B cell (primary cell): Measurements from ENCODE around the gene EXTL1. TPM values are rescaled to one million over a fixed set of nuclear protein-coding genes. Genes with fewer than 3 reads are reported as not detected.

Experiments used
- ATAC-seq: fragments of 200-7000 bp; cut with Tn5 transposase; one replicate; pipeline ENCODE4 v1.10.0; 2021; ENCODE audit warnings: low read depth, mild to moderate bottlenecking, moderate number of reproducible peaks, moderate library complexity
- CTCF ChIA-PET: fragments of 350-600 bp; sonication (Branson Sonifier 250); formaldehyde crosslinking; loops from one replicate; lab custom pipeline; 2021; ENCODE audit warnings: antibody characterized with exemption, inconsistent platforms; lab: Charles Lee
- POLR2A ChIA-PET: fragments of 350-600 bp; sonication (Branson Sonifier 250); formaldehyde crosslinking; loops from one replicate; lab custom pipeline; 2021; ENCODE audit warnings: antibody characterized with exemption; lab: Charles Lee
- DNase-seq: peaks from one replicate; pipeline ENCODE4 v3.0.0; 2013
- H2AFZ ChIP-seq: 2 replicates; pipeline ENCODE4 v1.6.1; 2012; ENCODE audit warnings: mild to moderate bottlenecking, low read depth, low read length; ENCODE audit not compliant: insufficient read depth, poor library complexity, severe bottlenecking
- H3K27ac ChIP-seq, 2 donors: 1 replicate in 1 of 2; 2 replicates in 1 of 2; pipeline ENCODE4 v1.5.1; 2012 to 2013; ENCODE audit warnings: low read length in 2 of 2, mild to moderate bottlenecking in 2 of 2, moderate library complexity in 1 of 2
- H3K27me3 ChIP-seq, 4 experiments: fragments of 200-600 bp in 1 of 4; sonication (generic) in 1 of 4; replicated peaks in 1 of 4; 1 replicate in 2 of 4; 2 replicates in 2 of 4; pipeline versions ENCODE4 v1.6.1 to v1.7.0; 2013 to 2016; ENCODE audit warnings: low read length in 3 of 4, mild to moderate bottlenecking in 2 of 4, mixed read lengths in 1 of 4, moderate library complexity in 1 of 4; ENCODE audit not compliant: insufficient read depth in 4 of 4, control insufficient read depth in 3 of 4; ENCODE audit errors: control extremely low read depth in 1 of 4
- H3K36me3 ChIP-seq, 2 experiments: replicated peaks in 1 of 2; 1 replicate in 1 of 2; 2 replicates in 1 of 2; pipeline versions ENCODE4 v1.6.1 to v1.7.1; 2013; ENCODE audit warnings: low read length in 1 of 2; ENCODE audit not compliant: insufficient read depth in 2 of 2, control insufficient read depth in 1 of 2; ENCODE audit errors: control extremely low read depth in 1 of 2, extremely low read depth in 1 of 2
- H3K4me1 ChIP-seq, 2 donors: fragments of 200-600 bp in 1 of 2; sonication (generic) in 1 of 2; 1 replicate in 1 of 2; 2 replicates in 1 of 2; pipeline versions ENCODE4 v1.5.1 to v1.6.1; 2013 to 2017; ENCODE audit warnings: low read length in 2 of 2; ENCODE audit not compliant: control insufficient read depth in 2 of 2, insufficient read depth in 2 of 2
- H3K4me2 ChIP-seq: replicated peaks from 2 replicates; pipeline ENCODE3; 2012; ENCODE audit warnings: mild to moderate bottlenecking, low read depth, low read length; ENCODE audit not compliant: poor library complexity, severe bottlenecking
- H3K4me3 ChIP-seq, 5 experiments: fragments of 200-600 bp in 1 of 5; sonication (generic) in 1 of 5; 1 replicate in 3 of 5; 2 replicates in 2 of 5; pipeline versions ENCODE4 v1.5.1 to v1.7.0; 2011 to 2016; ENCODE audit warnings: low read length in 4 of 5, mild to moderate bottlenecking in 4 of 5, low read depth in 2 of 5, control low read depth in 1 of 5, moderate library complexity in 1 of 5; ENCODE audit not compliant: insufficient read depth in 1 of 5; ENCODE audit errors: control extremely low read depth in 1 of 5, extremely low read depth in 1 of 5
- H3K79me2 ChIP-seq: fragments of 200-600 bp; sonication (generic); one replicate; pipeline ENCODE4 v1.6.0; 2016; ENCODE audit warnings: low read length; ENCODE audit not compliant: control insufficient read depth, insufficient read depth
- H3K9ac ChIP-seq: fragments of 200-600 bp; sonication (generic); 2 replicates; pipeline ENCODE4 v1.6.1; 2017; ENCODE audit warnings: mild to moderate bottlenecking, low read length, moderate library complexity
- H3K9me3 ChIP-seq, 3 donors: one replicate each; pipeline versions ENCODE4 v1.6.1 to v1.7.1; 2013; ENCODE audit warnings: low read length in 2 of 3; ENCODE audit not compliant: control insufficient read depth in 2 of 3, insufficient read depth in 1 of 3; ENCODE audit errors: control extremely low read depth in 1 of 3
- H4K20me1 ChIP-seq: 2 replicates; pipeline ENCODE4 v1.6.0; 2012; ENCODE audit warnings: mild to moderate bottlenecking, low read length; ENCODE audit not compliant: insufficient read depth, control insufficient read depth, poor library complexity, severe bottlenecking
- H3K27ac Mint-ChIP-seq: one replicate; pipeline ENCODE4 v1.8.0; 2021; ENCODE audit warnings: mixed read lengths
- H3K27me3 Mint-ChIP-seq: one replicate; pipeline ENCODE4 v1.8.0; 2021; ENCODE audit warnings: mixed read lengths
- H3K4me1 Mint-ChIP-seq: one replicate; pipeline ENCODE4 v1.8.0; 2021; ENCODE audit warnings: mixed read lengths
- H3K4me3 Mint-ChIP-seq: one replicate; pipeline ENCODE4 v1.8.0; 2021; ENCODE audit warnings: mixed read lengths
- H3K9me3 Mint-ChIP-seq: one replicate; pipeline ENCODE4 v1.8.0; 2022; ENCODE audit warnings: mixed read lengths; ENCODE audit not compliant: insufficient read depth
- EZH2 ChIP-seq: IDR thresholded peaks from 2 replicates; pipeline ENCODE4 v1.6.1; 2012; ENCODE audit warnings: borderline replicate concordance, low read depth, mild to moderate bottlenecking, moderate library complexity, low read length; ENCODE audit not compliant: insufficient read depth, poor library complexity, severe bottlenecking
- WGBS: methylation state at CpG from one replicate; pipeline ENCODE4 v1.1.5; 2013; ENCODE audit warnings: missing lambda C conversion rate; ENCODE audit not compliant: insufficient coverage; 5-methylcytosine and 5-hydroxymethylcytosine counted together
- intact Hi-C: fragments of 100-400 bp; cut with micrococcal nuclease; formaldehyde crosslinking; loops from one replicate; pipeline ENCODE4 v1.10.0; 2022
- polyA plus RNA-seq: library from polyadenylated mRNA; depleted of rRNA; stranded (reverse); fragments of >200 nt; gene quantifications from 2 replicates; pipeline ENCODE4 v1.2.3, GENCODE V29; 2012
- total RNA-seq, 2 donors: library from RNA; stranded (reverse); fragments of 120-200 nt in 1 of 2; gene quantifications; 1 replicate in 1 of 2; 2 replicates in 1 of 2; pipeline versions ENCODE4 v1.2.3 to v1.2.4, GENCODE V29; 2013 to 2022
- TF ChIP-seq, protein P1 (sequence below): fragments of 200-600 bp; IDR thresholded peaks from one replicate; pipeline ENCODE4 v1.8.0; 2022; ENCODE audit warnings: antibody characterized with exemption, mild to moderate bottlenecking

EXTL1 gene
- total and polyA plus RNA-seq, 2 donors (not counting 1 experiment from before 2014, with no cell fraction given) = 0.12 TPM; not detected in 1

DNA sequence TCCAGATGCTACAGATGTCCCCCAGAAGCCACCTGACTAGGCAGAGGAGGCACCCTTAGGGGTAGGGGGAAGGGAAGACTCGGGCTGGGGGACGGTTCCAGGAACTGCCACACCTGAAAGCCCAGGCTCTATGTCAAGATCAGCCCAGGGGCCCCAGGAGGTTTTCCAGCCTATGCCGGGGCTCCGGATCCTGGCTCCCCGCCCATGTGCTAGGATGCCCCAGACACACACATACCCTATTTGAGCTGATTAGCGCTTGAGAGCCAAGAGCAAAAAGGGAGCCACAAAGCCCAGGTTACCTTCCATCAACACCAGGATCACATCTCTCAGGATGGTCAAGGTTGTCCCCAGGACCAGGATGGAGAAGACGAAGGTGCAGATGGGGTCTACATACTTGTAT, 19.8 kb downstream of the EXTL1 start:
- intact Hi-C loops = no loop called here
- H3K4me2 ChIP-seq = no peak overlapping the region
- DNase-seq = no peak
- no peak for ATAC-seq
- no peak overlapping the region for H2AFZ ChIP-seq
- POLR2A ChIA-PET = no interaction called here
- TF ChIP-seq EZH2 = no peak
- TF ChIP-seq, protein P1, sequence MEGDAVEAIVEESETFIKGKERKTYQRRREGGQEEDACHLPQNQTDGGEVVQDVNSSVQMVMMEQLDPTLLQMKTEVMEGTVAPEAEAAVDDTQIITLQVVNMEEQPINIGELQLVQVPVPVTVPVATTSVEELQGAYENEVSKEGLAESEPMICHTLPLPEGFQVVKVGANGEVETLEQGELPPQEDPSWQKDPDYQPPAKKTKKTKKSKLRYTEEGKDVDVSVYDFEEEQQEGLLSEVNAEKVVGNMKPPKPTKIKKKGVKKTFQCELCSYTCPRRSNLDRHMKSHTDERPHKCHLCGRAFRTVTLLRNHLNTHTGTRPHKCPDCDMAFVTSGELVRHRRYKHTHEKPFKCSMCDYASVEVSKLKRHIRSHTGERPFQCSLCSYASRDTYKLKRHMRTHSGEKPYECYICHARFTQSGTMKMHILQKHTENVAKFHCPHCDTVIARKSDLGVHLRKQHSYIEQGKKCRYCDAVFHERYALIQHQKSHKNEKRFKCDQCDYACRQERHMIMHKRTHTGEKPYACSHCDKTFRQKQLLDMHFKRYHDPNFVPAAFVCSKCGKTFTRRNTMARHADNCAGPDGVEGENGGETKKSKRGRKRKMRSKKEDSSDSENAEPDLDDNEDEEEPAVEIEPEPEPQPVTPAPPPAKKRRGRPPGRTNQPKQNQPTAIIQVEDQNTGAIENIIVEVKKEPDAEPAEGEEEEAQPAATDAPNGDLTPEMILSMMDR = no peak
- H3K4me3 Mint-ChIP-seq = no peak overlapping the region
- no peak overlapping the region for H3K27ac ChIP-seq
- H3K9me3 Mint-ChIP-seq = no peaks in the 10 kb centered on the region
- H3K27me3 ChIP-seq = peaks cover 0 to 44% (median 11%) of the 10 kb centered on the region in 4 experiments
- no peaks in the 10 kb centered on the region for H4K20me1 ChIP-seq
- no peak overlapping the region for H3K27ac Mint-ChIP-seq
- no peak overlapping the region for H3K9ac ChIP-seq
- H3K4me3 ChIP-seq = no peak overlapping the region
- no peaks in the 10 kb centered on the region for H3K9me3 ChIP-seq
- H3K4me1 ChIP-seq = peaks cover under 1 to 3% of the 10 kb centered on the region in 2 donors
- peaks cover 2% of the 10 kb centered on the region for H3K4me1 Mint-ChIP-seq
- CTCF ChIA-PET = interaction anchor here (1.5 kb wide), 1 partner anchor 103 kb away, joined by 3 read pairs; no protein-coding TSS in a partner anchor
- H3K27me3 Mint-ChIP-seq = peaks cover 31% of the 10 kb centered on the region
- H3K79me2 ChIP-seq = no peaks in the 10 kb centered on the region
- 62% methylated on average over 2 of the region's 7 CpGs for WGBS
- H3K36me3 ChIP-seq = no peaks in the 10 kb centered on the region

DNA sequence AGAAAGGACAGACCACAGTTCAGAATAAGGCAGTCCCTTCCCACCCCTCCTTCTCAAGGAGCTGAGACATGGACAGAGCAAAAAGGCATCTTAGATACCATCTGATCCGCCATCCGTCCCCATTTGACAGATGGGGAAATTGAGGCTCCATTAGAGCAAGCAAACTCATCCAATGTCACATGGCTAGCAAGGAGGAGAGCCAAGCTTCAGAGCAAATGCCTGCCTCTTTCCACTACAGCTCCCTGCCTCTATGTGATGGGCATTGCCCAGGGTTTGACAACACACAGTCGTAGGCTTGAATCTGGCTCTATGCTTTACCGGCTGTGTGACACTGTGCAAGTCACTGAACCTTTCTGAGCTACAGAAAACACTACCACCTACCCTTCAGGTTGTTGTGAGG, 20.4 kb downstream of the EXTL1 start:
- Mint-ChIP-seq H3K9me3 (no peaks in the 10 kb centered on the region), H3K4me3 (no peak overlapping the region), H3K27ac (no peak overlapping the region), H3K4me1 (peaks cover 2% of the 10 kb centered on the region), H3K27me3 (peaks cover 31% of the 10 kb centered on the region)
- H3K9me3 ChIP-seq = peaks cover 0 to 3% (median 0%) of the 10 kb centered on the region in 3 donors
- intact Hi-C loops = no loop called here
- H3K4me1 ChIP-seq = peaks cover 0 to 3% of the 10 kb centered on the region in 2 donors
- no peaks in the 10 kb centered on the region for H4K20me1 ChIP-seq
- no peak overlapping the region for H3K27ac ChIP-seq
- CTCF ChIA-PET = no interaction called here
- DNase-seq (no peak), ATAC-seq (no peak)
- TF ChIP-seq EZH2 = no peak
- TF ChIP-seq, protein P1 = no peak
- peaks cover 0 to 45% (median 14%) of the 10 kb centered on the region in 4 experiments for H3K27me3 ChIP-seq
- POLR2A ChIA-PET = no interaction called here
- no peak overlapping the region for H3K4me3 ChIP-seq
- no peaks in the 10 kb centered on the region for H3K79me2 ChIP-seq
- no peak overlapping the region for H3K4me2 ChIP-seq
- WGBS = 100% methylated on average over 2 of the region's 4 CpGs
- H3K9ac ChIP-seq = no peak overlapping the region
- H2AFZ ChIP-seq = no peak overlapping the region
- H3K36me3 ChIP-seq = no peaks in the 10 kb centered on the region
